ENCODE measurements around the gene RNF26. TPM values are rescaled to one million over a fixed set of nuclear protein-coding genes. Genes with fewer than 3 reads are reported as not detected.
A peak's percentile ranks its signal among the peaks of the same experiment; 100 is the strongest.

Gene RNF26
- total RNA-seq, 2 donors from 2014 or later: 51.8 to 76.3 TPM

DNA sequence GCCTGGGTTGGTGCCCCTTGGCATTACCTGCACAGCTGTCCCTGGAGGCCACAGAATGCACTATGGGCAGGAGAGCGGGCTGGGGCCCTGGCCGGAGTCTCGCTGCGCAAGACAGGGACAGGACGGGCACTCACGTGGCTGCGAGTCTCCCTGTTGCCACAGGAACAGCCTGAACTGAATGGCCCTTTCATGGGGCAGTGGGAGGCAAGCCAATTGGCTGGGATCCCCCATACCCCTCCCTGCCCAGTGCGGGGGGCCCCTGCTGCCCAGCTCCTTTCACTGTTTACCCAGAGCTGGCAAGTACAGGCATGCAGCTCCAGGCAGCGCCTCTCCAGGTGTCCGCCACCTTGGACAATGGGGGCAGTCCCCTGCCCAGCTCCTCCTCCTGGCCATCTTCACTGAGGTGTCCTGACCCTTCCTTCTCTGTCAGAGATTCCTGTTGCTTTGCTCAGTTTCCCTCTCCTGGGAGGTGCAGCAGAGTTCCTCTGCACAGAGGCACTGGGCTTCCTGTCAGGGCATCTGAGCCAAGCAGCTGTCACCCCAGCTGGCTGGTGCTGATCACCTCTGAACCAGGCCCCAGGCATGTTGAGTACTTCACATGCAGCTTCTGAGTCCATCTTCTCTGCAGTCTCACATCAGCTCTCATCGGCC is 42.0 kb downstream of the RNF26 start:
- TF ChIP-seq, protein P1, sequence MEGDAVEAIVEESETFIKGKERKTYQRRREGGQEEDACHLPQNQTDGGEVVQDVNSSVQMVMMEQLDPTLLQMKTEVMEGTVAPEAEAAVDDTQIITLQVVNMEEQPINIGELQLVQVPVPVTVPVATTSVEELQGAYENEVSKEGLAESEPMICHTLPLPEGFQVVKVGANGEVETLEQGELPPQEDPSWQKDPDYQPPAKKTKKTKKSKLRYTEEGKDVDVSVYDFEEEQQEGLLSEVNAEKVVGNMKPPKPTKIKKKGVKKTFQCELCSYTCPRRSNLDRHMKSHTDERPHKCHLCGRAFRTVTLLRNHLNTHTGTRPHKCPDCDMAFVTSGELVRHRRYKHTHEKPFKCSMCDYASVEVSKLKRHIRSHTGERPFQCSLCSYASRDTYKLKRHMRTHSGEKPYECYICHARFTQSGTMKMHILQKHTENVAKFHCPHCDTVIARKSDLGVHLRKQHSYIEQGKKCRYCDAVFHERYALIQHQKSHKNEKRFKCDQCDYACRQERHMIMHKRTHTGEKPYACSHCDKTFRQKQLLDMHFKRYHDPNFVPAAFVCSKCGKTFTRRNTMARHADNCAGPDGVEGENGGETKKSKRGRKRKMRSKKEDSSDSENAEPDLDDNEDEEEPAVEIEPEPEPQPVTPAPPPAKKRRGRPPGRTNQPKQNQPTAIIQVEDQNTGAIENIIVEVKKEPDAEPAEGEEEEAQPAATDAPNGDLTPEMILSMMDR (conservative IDR thresholded peaks at IDR 0.05): no peak

DNA sequence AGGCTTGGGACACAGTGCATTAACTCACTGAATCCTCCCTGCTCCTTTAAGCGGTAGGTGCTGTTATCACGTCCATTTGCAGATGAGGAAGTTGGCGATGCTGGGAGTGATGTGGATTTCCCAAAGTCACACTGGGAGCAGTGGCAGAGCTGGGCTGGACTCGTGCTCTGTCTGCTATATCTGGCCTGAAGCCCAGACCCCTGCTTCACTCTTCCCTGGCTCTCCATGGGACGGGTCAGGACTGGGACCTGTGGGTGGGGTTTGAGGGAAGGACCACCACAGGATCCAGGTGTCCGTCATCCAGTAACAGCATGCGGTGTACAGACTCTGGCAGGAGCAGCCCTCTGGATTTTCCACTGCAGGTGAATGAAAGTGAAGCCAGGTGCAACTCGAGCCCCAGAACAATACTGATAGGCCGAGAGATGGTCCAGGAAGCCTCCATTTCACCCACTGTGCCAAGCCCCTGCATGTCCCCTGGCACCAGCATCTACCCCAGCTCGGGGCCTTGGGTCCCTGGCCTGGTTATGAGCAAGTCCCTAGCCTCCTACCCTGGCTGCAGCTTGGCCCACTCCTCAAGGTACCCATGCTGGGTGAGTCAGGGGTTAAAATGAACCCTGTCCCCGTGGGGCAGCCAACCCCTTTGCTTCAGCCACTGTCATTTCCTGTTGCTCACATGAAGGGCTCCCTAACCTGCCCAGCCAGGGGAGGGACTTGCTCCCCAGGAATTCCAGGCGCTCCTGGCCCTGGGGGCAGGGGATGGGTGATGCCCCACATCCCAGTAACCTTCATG is 43.0 kb downstream of the RNF26 start:
- Histone ChIP-seq H3K9ac (ENCODE audit: extremely low read depth, low read length, poor library complexity, severe bottlenecking) (peak overlapping the region; percentile 33), H3K27ac (ENCODE audit: low read depth, low read length) (no peak overlapping the region), H3K4me1 (ENCODE audit: control insufficient read depth, insufficient read depth, low read length) (peaks cover 54% of the 10 kb centered on the region), H3K27me3 (ENCODE audit: control insufficient read depth, insufficient read depth, low read length, poor library complexity, severe bottlenecking) (no peaks in the 10 kb centered on the region), H3K4me3 (ENCODE audit: low read length) (peak overlapping the region; percentile 75), H3K36me3 (ENCODE audit: control insufficient read depth, insufficient read depth, low read length) (peaks cover 19% of the 10 kb centered on the region), H3K9me3 (ENCODE audit: control insufficient read depth, low read length) (no peaks in the 10 kb centered on the region)
- TF ChIP-seq, protein P1 (conservative IDR thresholded peaks at IDR 0.05): no peak
- Mint-ChIP-seq H3K4me1 (peaks cover 58% of the 10 kb centered on the region), H3K9me3 (no peaks in the 10 kb centered on the region), H3K27me3 (ENCODE audit: insufficient read depth) (no peaks in the 10 kb centered on the region), H3K27ac (peak overlapping the region; percentile 93), H3K4me3 (peak overlapping the region; percentile 56), H3K36me3 (ENCODE audit: low read depth) (no peaks in the 10 kb centered on the region)
- DNase-seq: no peak
- 70 to 84% methylated on average over 7 to 12 of the region's 12 CpGs for WGBS, 2 experiments (ENCODE audit: insufficient coverage in 1 of 2, insufficient read length in 1 of 2)

More for the DNA sequence above, 42.0 kb downstream of the RNF26 start:
- no peak overlapping the region for H3K9ac ChIP-seq (ENCODE audit: extremely low read depth, low read length, poor library complexity, severe bottlenecking)
- no peak overlapping the region for H3K27ac Mint-ChIP-seq
- H3K27me3 Mint-ChIP-seq (ENCODE audit: insufficient read depth): no peaks in the 10 kb centered on the region
- H3K4me1 ChIP-seq (ENCODE audit: control insufficient read depth, insufficient read depth, low read length): peaks cover 57% of the 10 kb centered on the region
- H3K36me3 ChIP-seq (ENCODE audit: control insufficient read depth, insufficient read depth, low read length): peaks cover 22% of the 10 kb centered on the region
- peak; percentile 61 for DNase-seq
- H3K4me3 Mint-ChIP-seq: peak overlapping the region; percentile 2
- H3K27ac ChIP-seq (ENCODE audit: low read depth, low read length): no peak overlapping the region
- peaks cover 9% of the 10 kb centered on the region for H3K36me3 Mint-ChIP-seq (ENCODE audit: low read depth)
- H3K9me3 ChIP-seq (ENCODE audit: control insufficient read depth, low read length): no peaks in the 10 kb centered on the region
- H3K4me1 Mint-ChIP-seq: peaks cover 66% of the 10 kb centered on the region
- peak overlapping the region; percentile 34 for H3K4me3 ChIP-seq (ENCODE audit: low read length)
- no peaks in the 10 kb centered on the region for H3K27me3 ChIP-seq (ENCODE audit: control insufficient read depth, insufficient read depth, low read length, poor library complexity, severe bottlenecking)
- H3K9me3 Mint-ChIP-seq: no peaks in the 10 kb centered on the region
- WGBS, 2 experiments (ENCODE audit: insufficient coverage in 1 of 2, insufficient read length in 1 of 2): 82 to 88% methylated on average over 10 to 11 of the region's 11 CpGs

DNA sequence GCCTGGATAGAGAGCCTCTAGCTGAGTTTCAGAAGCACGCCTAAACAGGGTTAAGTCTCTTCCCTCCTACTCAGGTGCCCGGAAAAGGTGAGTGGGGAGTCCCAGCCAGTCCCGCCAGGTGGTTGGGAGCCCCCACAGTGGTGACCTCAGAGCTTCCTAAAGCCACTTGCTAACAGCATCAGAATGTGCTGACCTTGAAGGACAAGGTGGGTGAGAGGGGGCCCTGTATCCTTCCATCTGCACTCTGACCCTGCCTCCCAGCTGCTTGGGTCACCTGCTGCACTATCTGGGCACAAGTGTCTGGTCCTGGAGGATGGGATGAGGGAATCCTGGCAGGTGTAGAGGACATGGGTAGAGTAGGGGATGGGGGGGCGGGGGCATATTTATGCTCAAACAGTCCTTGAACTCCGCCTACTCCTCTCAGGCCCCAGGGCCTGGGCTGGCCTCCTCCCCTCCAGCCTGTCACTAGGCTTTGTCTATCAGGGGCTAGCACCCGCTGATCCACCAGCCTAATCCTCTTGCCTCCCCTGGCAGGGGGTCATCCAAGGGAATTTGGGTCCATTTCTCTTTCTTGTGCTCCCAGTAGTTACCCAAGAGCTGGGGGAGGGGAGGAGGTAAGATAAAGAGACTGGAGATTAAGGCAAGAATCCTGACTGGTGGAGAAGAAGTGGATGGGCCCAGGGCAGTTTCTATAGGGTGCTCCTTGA is 43.8 kb downstream of the RNF26 start:
- WGBS, 2 experiments (ENCODE audit: insufficient coverage in 1 of 2, insufficient read length in 1 of 2): 46 to 57% methylated on average over 2 to 5 of the region's 6 CpGs
- H3K27me3 ChIP-seq (ENCODE audit: control insufficient read depth, insufficient read depth, low read length, poor library complexity, severe bottlenecking): no peaks in the 10 kb centered on the region
- peak overlapping the region; percentile 93 for H3K4me3 ChIP-seq (ENCODE audit: low read length)
- Mint-ChIP-seq H3K4me3 (peak overlapping the region; percentile 56), H3K27me3 (ENCODE audit: insufficient read depth) (no peaks in the 10 kb centered on the region), H3K27ac (peak overlapping the region; percentile 93), H3K9me3 (no peaks in the 10 kb centered on the region), H3K36me3 (ENCODE audit: low read depth) (no peaks in the 10 kb centered on the region), H3K4me1 (peaks cover 58% of the 10 kb centered on the region)
- peaks cover 47% of the 10 kb centered on the region for H3K4me1 ChIP-seq (ENCODE audit: control insufficient read depth, insufficient read depth, low read length)
- peak; percentile 96 for DNase-seq
- TF ChIP-seq, protein P1 (conservative IDR thresholded peaks at IDR 0.05): no peak
- H3K9ac ChIP-seq (ENCODE audit: extremely low read depth, low read length, poor library complexity, severe bottlenecking): peak overlapping the region; percentile 86
- no peaks in the 10 kb centered on the region for H3K9me3 ChIP-seq (ENCODE audit: control insufficient read depth, low read length)
- H3K27ac ChIP-seq (ENCODE audit: low read depth, low read length): no peak overlapping the region
- H3K36me3 ChIP-seq (ENCODE audit: control insufficient read depth, insufficient read depth, low read length): peaks cover 12% of the 10 kb centered on the region
